ENCODE measurements around the gene TMEM30B.
A peak's percentile ranks its signal among the peaks of the same experiment; 100 is the strongest.
"Not testable (repeated sequence)": the region's sequence is repeated elsewhere in the genome, so short reads cannot be mapped to it uniquely, and the experiment has no call there.

Gene TMEM30B

GRCh38 chr14:61266436-61266835, 14.7 kb downstream of the TMEM30B start:
- no peak for DNase-seq (ENCODE audit: low spot score)

GRCh38 chr14:61264651-61265050, 16.5 kb downstream of the TMEM30B start:
- no peak for DNase-seq (ENCODE audit: low spot score)

- no peak for DNase-seq (ENCODE audit: low spot score)
Observed at GRCh38 chr14:61264010-61264571, 17.0 kb downstream of the TMEM30B start.

GRCh38 chr14:61262082-61262481, 19.1 kb downstream of the TMEM30B start:
- no peak for DNase-seq (ENCODE audit: low spot score)

- no peak for DNase-seq (ENCODE audit: low spot score)
Observed at GRCh38 chr14:61260939-61261776, 20.0 kb downstream of the TMEM30B start.

GRCh38 chr14:61258985-61259384, 22.2 kb downstream of the TMEM30B start:
- no peak for DNase-seq (ENCODE audit: low spot score)

GRCh38 chr14:61257469-61258057, 23.6 kb downstream of the TMEM30B start:
- DNase-seq (ENCODE audit: low spot score), result no peak

- no peak for DNase-seq (ENCODE audit: low spot score)
Observed at GRCh38 chr14:61256826-61257468, 24.2 kb downstream of the TMEM30B start.

- no peak for DNase-seq (ENCODE audit: low spot score)
Observed at GRCh38 chr14:61255968-61256367, 25.2 kb downstream of the TMEM30B start.

- no peak for DNase-seq (ENCODE audit: low spot score)
Observed at GRCh38 chr14:61254808-61255526, 26.2 kb downstream of the TMEM30B start.

GRCh38 chr14:61253064-61253738, 27.9 kb downstream of the TMEM30B start:
- no peak for DNase-seq (ENCODE audit: low spot score)

- peak; percentile 77 for DNase-seq (ENCODE audit: low spot score)
Observed at GRCh38 chr14:61252369-61253063, 28.6 kb downstream of the TMEM30B start.

- DNase-seq (ENCODE audit: low spot score), result no peak
Observed at GRCh38 chr14:61250063-61250462, 31.1 kb downstream of the TMEM30B start.

- DNase-seq (ENCODE audit: low spot score), result peak; percentile 67
Observed at GRCh38 chr14:61247935-61248334, 33.2 kb downstream of the TMEM30B start.

GRCh38 chr14:61246721-61247120, 34.4 kb downstream of the TMEM30B start:
- no peak for DNase-seq (ENCODE audit: low spot score)

- DNase-seq (ENCODE audit: low spot score), result no peak
Observed at GRCh38 chr14:61244009-61244408, 37.1 kb downstream of the TMEM30B start.

GRCh38 chr14:61240206-61240605, 40.9 kb downstream of the TMEM30B start:
- DNase-seq (ENCODE audit: low spot score), result no peak

GRCh38 chr14:61239285-61239684, 41.9 kb downstream of the TMEM30B start:
- DNase-seq (ENCODE audit: low spot score), result not testable (repeated sequence)

- no peak for DNase-seq (ENCODE audit: low spot score)
Observed at GRCh38 chr14:61238611-61239245, 42.4 kb downstream of the TMEM30B start.

- DNase-seq (ENCODE audit: low spot score), result no peak
Observed at GRCh38 chr14:61234215-61234916, 46.8 kb downstream of the TMEM30B start.
